Keratinocyte (primary cell): ENCODE results near the gene NOB1.

Experiments used
- CTCF ChIP-seq, 3 experiments: IDR thresholded peaks in 1 of 3; conservative IDR thresholded peaks in 1 of 3; optimal IDR thresholded peaks in 1 of 3; 2 replicates in 2 of 3; 3 replicates in 1 of 3; pipeline versions ENCODE3 to v1.5.1; 2011; ENCODE audit warnings: low read length in 3 of 3, mild to moderate bottlenecking in 3 of 3, moderate library complexity in 2 of 3, control low read depth in 1 of 3, inconsistent platforms in 1 of 3; ENCODE audit not compliant: insufficient read depth in 2 of 3; ENCODE audit errors: extremely low read depth in 1 of 3
- EZH2 ChIP-seq: IDR thresholded peaks from one replicate; pipeline ENCODE4 v1.6.1; 2012; ENCODE audit warnings: inconsistent platforms, mild to moderate bottlenecking, low read length, moderate library complexity

GRCh38 chr16:69712914-69713581 lies 41.7 kb downstream of the NOB1 start:
- TF ChIP-seq EZH2, result no peak
- TF ChIP-seq CTCF (optimal IDR thresholded peaks at IDR 0.05 in 1 of 3, IDR thresholded peaks at IDR 0.05 in 1 of 3, conservative IDR thresholded peaks at IDR 0.05 in 1 of 3; ENCODE audit: extremely low read depth in 1 of 3, insufficient read depth in 2 of 3, low read length in 3 of 3), result peak in 1 of 3 experiments; percentile 9
